Gastrocnemius medialis (tissue), 4 donors: Measurements from ENCODE around the gene RBM28.

ENCODE experiments used
- POLR2A ChIP-seq, 2 donors: fragments of 450-650 bp; IDR thresholded peaks; one replicate each; pipeline ENCODE4 v1.6.1; 2017; ENCODE audit warnings: antibody characterized with exemption in 2 of 2, mild to moderate bottlenecking in 2 of 2, moderate library complexity in 2 of 2
- TF ChIP-seq, protein P1 (sequence below), 5 experiments: fragments of 450-650 bp in 3 of 5; fragments of 200-600 bp in 2 of 5; sonication (generic) in 2 of 5; IDR thresholded peaks in 4 of 5; conservative IDR thresholded peaks in 1 of 5; 1 replicate in 4 of 5; 2 replicates in 1 of 5; pipeline ENCODE4 v1.5.1; 2016 to 2019; ENCODE audit warnings: antibody characterized with exemption in 5 of 5, mild to moderate bottlenecking in 3 of 5, moderate library complexity in 3 of 5

DNA sequence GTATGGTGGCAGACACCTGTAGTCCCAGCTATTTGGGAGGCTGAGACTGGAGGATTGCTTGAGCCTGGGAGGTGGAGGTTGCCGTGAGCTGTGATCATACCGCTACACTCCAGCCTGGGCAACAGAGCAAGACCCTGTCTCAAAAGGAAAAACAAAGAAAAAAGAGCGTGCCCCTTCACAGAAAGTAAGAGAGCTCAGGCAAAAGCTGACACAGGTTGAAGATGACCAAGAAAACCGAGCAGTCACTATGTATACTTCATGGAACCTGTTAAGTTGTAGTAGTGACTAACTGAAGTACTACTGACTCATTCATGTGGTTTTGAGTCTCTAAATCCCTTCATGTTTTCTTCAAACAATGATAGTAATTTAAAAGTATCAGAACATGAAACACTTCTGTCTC, 19.0 kb upstream of the RBM28 start:
- TF ChIP-seq, protein P1, sequence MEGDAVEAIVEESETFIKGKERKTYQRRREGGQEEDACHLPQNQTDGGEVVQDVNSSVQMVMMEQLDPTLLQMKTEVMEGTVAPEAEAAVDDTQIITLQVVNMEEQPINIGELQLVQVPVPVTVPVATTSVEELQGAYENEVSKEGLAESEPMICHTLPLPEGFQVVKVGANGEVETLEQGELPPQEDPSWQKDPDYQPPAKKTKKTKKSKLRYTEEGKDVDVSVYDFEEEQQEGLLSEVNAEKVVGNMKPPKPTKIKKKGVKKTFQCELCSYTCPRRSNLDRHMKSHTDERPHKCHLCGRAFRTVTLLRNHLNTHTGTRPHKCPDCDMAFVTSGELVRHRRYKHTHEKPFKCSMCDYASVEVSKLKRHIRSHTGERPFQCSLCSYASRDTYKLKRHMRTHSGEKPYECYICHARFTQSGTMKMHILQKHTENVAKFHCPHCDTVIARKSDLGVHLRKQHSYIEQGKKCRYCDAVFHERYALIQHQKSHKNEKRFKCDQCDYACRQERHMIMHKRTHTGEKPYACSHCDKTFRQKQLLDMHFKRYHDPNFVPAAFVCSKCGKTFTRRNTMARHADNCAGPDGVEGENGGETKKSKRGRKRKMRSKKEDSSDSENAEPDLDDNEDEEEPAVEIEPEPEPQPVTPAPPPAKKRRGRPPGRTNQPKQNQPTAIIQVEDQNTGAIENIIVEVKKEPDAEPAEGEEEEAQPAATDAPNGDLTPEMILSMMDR (IDR thresholded peaks at IDR 0.05 in 4 of 5, conservative IDR thresholded peaks at IDR 0.05 in 1 of 5), result no peak
- no peak for TF ChIP-seq POLR2A (IDR thresholded peaks at IDR 0.05)
